ENCODE data around the gene GRIK4. TPM values are rescaled to one million over a fixed set of nuclear protein-coding genes. Genes with fewer than 3 reads are reported as not detected.

GRIK4 gene
- total RNA-seq, 1 experiment from 2014 or later, result not detected

DNA sequence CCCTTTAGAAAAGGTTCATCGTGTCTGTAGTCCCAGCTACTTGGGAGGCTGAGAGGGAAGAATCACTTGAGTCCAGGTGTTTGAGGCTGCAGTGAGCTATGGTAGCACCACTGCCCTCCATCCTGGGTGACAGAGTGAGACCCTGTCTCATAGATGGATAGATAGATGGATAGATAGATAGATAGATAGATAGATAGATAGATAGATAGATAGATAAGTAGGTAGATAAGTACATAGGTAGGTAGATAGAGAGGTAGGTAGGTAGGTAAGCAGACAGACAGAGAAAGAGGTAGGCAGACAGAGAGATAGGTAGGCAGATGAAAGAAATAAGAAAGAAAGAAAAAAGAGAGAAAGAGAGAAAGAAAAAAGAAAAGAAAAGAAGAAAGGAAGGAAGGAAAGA lies 156.4 kb downstream of the GRIK4 start:
- no peak overlapping the region for H3K4me3 Mint-ChIP-seq (ENCODE audit: unreplicated experiment)
- no TSS peak for BruUV-seq (replicated peaks)

DNA sequence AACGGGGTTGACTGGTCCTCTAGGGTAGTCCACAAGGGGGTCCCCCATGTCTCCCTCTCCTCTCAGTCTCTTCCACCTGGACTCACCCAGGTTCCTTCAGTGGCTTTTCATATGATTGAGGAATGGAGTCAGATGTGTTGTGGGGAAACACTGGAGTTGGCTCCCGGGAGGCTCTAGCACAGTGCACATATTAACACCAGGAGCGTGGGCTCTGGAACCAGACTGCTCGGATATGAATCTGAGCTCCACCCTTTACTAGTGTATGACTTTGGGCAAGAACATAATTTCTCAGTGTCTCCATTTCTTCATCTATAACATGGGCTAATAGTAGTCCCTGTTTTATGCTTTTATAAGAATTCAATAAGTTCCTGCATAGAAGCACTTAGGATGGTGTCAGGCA lies 157.0 kb downstream of the GRIK4 start:
- no peaks in the 10 kb centered on the region for H3K9me3 Mint-ChIP-seq (ENCODE audit: unreplicated experiment)

More for the DNA sequence above, 156.4 kb downstream of the GRIK4 start:
- H3K27ac Mint-ChIP-seq (ENCODE audit: low read depth, unreplicated experiment), result no peak overlapping the region
- H3K27me3 Mint-ChIP-seq (ENCODE audit: insufficient read depth, unreplicated experiment), result peaks cover 44% of the 10 kb centered on the region
- intact Hi-C loops (cut with micrococcal nuclease), result no loop called here
- no peaks in the 10 kb centered on the region for H3K36me3 Mint-ChIP-seq (ENCODE audit: insufficient read depth, unreplicated experiment)
- TF ChIP-seq, protein P1, sequence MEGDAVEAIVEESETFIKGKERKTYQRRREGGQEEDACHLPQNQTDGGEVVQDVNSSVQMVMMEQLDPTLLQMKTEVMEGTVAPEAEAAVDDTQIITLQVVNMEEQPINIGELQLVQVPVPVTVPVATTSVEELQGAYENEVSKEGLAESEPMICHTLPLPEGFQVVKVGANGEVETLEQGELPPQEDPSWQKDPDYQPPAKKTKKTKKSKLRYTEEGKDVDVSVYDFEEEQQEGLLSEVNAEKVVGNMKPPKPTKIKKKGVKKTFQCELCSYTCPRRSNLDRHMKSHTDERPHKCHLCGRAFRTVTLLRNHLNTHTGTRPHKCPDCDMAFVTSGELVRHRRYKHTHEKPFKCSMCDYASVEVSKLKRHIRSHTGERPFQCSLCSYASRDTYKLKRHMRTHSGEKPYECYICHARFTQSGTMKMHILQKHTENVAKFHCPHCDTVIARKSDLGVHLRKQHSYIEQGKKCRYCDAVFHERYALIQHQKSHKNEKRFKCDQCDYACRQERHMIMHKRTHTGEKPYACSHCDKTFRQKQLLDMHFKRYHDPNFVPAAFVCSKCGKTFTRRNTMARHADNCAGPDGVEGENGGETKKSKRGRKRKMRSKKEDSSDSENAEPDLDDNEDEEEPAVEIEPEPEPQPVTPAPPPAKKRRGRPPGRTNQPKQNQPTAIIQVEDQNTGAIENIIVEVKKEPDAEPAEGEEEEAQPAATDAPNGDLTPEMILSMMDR (IDR thresholded peaks at IDR 0.05; ENCODE audit: unreplicated experiment), result no peak
- POLR2A ChIA-PET, result no interaction called here
- no peaks in the 10 kb centered on the region for H3K4me1 Mint-ChIP-seq (ENCODE audit: insufficient read depth, unreplicated experiment)
- DNase-seq (ENCODE audit: unreplicated experiment), result no peak
- H3K9me3 Mint-ChIP-seq (ENCODE audit: unreplicated experiment), result no peaks in the 10 kb centered on the region
- CTCF ChIA-PET, result interaction anchor here (0.6 kb wide), 1 partner anchor 8 kb away, joined by 3 read pairs; no protein-coding TSS in a partner anchor

GRCh38 chr11:120674542-120674941 lies 163.0 kb downstream of the GRIK4 start:
- Mint-ChIP-seq H3K27me3 (ENCODE audit: insufficient read depth, unreplicated experiment) (peaks cover 46% of the 10 kb centered on the region), H3K27ac (ENCODE audit: low read depth, unreplicated experiment) (no peak overlapping the region), H3K36me3 (ENCODE audit: insufficient read depth, unreplicated experiment) (no peaks in the 10 kb centered on the region), H3K4me3 (ENCODE audit: unreplicated experiment) (no peak overlapping the region), H3K9me3 (ENCODE audit: unreplicated experiment) (no peaks in the 10 kb centered on the region), H3K4me1 (ENCODE audit: insufficient read depth, unreplicated experiment) (no peaks in the 10 kb centered on the region)
- CTCF ChIA-PET, result interaction anchor here (0.6 to 3.8 kb wide), 5 partner anchors 9 to 521 kb away, joined by 3 to 30 read pairs (median 4); no protein-coding TSS in a partner anchor
- intact Hi-C loops (cut with micrococcal nuclease), result no loop called here
- no TSS peak for BruUV-seq (replicated peaks)
- POLR2A ChIA-PET, result no interaction called here
- TF ChIP-seq, protein P1 (IDR thresholded peaks at IDR 0.05; ENCODE audit: unreplicated experiment), result no peak
- no peak for DNase-seq (ENCODE audit: unreplicated experiment)

More for the DNA sequence above, 157.0 kb downstream of the GRIK4 start:
- Mint-ChIP-seq H3K4me3 (ENCODE audit: unreplicated experiment) (no peak overlapping the region), H3K27me3 (ENCODE audit: insufficient read depth, unreplicated experiment) (peaks cover 44% of the 10 kb centered on the region), H3K27ac (ENCODE audit: low read depth, unreplicated experiment) (no peak overlapping the region), H3K36me3 (ENCODE audit: insufficient read depth, unreplicated experiment) (no peaks in the 10 kb centered on the region), H3K4me1 (ENCODE audit: insufficient read depth, unreplicated experiment) (no peaks in the 10 kb centered on the region)
- BruUV-seq (replicated peaks), result no TSS peak
- POLR2A ChIA-PET, result no interaction called here
- DNase-seq (ENCODE audit: unreplicated experiment), result no peak
- intact Hi-C loops (cut with micrococcal nuclease), result no loop called here
- CTCF ChIA-PET, result interaction anchor here (0.7 kb wide), 1 partner anchor 363 kb away, joined by 3 read pairs; no protein-coding TSS in a partner anchor
- TF ChIP-seq, protein P1 (IDR thresholded peaks at IDR 0.05; ENCODE audit: unreplicated experiment), result no peak

DNA sequence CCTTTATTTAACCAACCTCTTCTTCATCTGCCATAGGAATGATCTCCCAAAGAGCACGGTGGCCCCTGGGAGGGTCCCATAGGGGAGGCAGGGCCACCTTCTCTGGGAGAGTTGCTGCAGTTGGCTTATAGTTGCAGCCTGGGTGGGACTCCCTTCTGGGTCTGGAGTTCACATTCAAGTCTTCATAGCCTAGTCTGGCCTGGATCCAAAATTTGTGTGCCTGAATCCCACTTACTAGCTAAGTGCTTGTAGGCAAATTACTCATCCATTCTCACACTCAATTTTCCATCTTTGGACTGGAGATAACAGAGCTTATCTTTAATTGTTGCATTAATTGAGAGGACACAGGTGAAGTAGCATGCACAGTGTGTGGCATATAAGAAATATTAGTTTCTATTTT lies 163.6 kb downstream of the GRIK4 start:
- ChIA-PET POLR2A (no interaction called here), CTCF (interaction anchor here (0.6 to 3.8 kb wide), 3 partner anchors 11 to 520 kb away, joined by 4 to 30 read pairs (median 5); no protein-coding TSS in a partner anchor)
- H3K27me3 Mint-ChIP-seq (ENCODE audit: insufficient read depth, unreplicated experiment), result peaks cover 46% of the 10 kb centered on the region
- intact Hi-C loops (cut with micrococcal nuclease), result no loop called here
- no peak for DNase-seq (ENCODE audit: unreplicated experiment)
- TF ChIP-seq, protein P1 (IDR thresholded peaks at IDR 0.05; ENCODE audit: unreplicated experiment), result no peak
- no peak overlapping the region for H3K4me3 Mint-ChIP-seq (ENCODE audit: unreplicated experiment)
- no peak overlapping the region for H3K27ac Mint-ChIP-seq (ENCODE audit: low read depth, unreplicated experiment)
- BruUV-seq (replicated peaks), result no TSS peak
- H3K9me3 Mint-ChIP-seq (ENCODE audit: unreplicated experiment), result no peaks in the 10 kb centered on the region
- H3K36me3 Mint-ChIP-seq (ENCODE audit: insufficient read depth, unreplicated experiment), result no peaks in the 10 kb centered on the region
- no peaks in the 10 kb centered on the region for H3K4me1 Mint-ChIP-seq (ENCODE audit: insufficient read depth, unreplicated experiment)

All from MCF 10A (cell line).